Anterior cingulate cortex (tissue), 58 donors: ENCODE measurements around the gene TRPV2.

ENCODE experiments used
- DNase-seq, 58 donors: peaks; one replicate each; lab custom pipeline; 2025; lab: John Stamatoyannopoulos, UW

Gene TRPV2

DNA sequence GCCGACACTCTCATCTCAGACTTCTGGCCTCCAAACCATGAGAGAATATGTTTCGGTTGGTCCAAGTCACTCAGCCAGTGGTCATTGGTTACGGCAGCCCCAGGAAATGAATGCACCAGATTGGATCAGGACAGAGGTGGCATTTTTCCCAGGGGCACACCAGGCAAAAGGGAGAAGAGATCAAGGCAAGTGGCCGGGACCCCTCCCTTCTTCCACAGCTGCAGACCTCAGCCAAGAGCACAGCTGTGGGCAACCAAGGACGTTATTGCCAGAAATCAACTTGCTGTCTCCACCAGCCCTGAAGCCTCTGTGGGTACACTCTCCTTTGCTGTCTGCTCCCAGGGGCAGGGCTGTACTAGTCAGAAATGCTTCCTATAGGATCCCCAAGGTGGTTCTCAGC lies 55.9 kb downstream of the TRPV2 start:
- DNase-seq, result no peak

DNA sequence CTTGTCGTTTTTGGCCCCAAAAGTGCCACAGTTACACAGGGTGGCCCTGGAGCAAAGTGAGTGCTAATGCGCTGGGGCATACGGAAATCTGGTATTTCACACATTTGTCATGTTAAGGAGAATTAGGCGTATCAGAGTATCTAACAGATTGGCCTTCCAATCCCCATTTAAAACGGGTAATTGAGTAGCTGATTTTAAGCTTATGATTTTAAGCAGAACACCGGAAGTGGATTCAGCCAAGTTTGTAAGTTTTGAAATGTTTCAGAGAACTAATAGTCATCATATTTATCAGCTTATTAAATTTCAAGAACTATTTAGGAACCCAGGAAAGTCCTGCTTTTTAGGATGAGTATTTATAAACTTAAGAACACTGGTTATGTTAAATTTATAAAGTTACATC lies 57.2 kb downstream of the TRPV2 start:
- no peak for DNase-seq

DNA sequence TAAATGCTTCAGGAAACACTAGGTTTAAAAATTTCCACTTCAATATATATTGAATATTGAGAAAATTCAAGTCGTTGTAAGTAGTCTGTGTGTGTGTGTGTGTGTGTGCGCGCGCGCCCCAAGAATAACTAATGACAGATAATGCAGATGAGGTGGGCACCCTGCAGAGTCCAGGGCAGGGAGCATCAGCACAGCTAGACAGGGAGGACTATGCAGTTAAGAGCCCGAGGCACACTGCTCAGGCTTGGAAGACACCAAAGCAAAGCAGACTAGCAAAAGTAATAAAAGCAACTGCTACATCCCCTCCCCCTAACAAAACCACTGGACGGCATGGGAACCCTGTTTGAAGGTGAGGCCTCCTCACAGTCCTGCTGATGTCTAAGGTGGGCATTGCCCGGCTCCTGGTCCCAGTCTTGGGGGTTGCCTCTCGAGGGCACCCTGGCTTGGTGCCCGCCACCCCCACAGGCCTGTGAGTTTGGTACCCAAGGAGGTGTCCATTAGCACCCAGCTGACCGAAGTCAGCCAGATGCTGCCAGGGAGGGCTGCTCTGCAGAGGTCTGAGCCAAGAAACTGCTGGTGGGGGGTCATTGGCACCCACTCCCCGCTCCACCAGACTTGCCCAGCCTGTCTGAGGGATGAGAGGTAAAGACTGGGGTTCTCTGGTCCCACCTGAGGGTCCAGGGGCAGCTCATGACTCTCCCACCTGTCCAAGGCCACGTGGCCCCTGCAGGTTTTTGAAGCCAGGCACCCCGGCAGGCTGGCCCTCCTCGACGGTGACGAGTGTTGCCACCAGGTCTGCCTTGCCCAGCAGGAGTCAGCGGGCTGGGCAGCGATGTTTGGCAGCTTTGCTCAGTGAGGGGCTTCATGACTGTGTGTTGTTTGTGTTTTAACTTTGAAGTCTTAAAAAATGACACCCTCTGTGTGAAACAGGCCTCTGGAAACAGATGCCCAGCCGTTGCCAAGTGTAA lies 58.0 kb downstream of the TRPV2 start:
- DNase-seq, result no peak

DNA sequence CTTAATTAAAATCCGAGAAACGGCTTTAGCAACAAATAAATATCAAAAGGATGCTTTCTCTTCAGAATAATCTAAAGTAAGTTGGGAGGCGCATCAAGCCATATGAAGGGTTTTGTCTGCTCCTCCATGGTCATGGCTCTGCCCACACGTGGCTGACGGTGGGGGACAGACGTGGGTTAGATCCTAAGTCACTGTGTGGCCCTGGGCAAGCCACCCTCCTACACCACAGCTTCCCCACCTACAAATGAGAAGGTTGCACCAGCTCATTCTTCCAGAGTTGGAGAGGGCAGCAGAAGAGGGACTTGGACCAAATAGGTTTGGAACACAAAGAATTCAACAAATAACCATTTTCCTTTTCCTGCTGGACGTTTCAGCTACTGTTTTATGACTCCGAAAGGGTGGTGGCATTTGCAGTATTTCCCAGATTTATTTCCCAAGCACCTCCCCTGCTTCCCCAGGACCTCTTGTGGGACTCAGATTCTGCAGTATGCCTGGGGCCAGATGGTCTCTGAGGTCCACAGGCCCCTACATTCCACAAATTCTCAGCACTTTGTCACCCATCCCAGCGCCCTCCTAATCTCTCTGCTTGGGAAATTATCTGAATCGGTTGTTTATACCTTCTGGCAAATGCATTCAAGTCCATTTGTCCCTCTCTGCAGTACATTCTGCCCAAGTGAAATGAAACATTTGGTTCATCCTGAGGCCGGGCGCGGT lies 58.8 kb downstream of the TRPV2 start:
- no peak for DNase-seq

DNA sequence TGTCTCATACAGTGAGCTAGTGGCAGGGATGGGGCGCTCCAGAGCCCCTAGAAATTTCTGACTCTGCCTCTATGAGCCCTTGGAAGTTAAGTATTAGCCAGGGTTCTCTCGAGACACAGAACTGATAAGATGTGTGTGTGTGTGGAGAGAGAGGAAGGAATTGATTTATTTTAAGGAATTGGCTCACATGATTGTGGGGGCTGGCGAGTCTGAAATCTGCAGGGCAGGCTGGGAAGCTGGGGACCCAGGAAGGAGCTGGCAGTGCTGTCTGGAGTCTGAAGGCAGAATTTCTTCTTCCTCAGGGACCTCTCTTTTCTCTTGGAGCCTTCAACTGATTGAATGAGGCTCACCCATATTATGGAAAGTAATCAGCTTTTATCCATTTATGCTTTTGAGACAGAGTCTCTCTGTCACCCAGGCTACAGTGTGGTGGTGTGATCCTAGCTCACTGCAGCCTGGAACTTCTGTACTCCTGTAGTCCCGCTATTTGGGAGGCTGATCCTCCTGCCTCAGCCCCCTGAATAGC lies 59.9 kb downstream of the TRPV2 start:
- DNase-seq, result no peak

DNA sequence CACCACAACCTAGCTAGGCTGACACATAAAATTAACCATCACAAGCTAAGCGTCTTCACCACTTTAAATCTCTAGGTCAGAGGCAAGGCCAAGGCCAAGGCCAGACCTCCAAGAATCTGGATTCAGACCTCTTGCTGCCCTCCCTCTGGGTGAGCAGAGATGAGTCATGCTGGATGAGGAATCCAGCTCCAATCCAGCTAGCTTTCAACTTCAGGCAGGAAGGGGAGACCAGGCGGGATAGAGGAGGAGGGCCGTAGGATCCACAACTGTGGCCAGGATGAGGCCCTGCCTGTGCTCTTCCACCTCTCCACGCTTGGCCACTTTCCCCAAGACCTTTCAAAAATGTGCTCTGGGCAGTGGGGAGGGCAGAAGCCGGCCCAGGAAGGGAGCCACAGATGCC lies 61.9 kb downstream of the TRPV2 start:
- no peak for DNase-seq

DNA sequence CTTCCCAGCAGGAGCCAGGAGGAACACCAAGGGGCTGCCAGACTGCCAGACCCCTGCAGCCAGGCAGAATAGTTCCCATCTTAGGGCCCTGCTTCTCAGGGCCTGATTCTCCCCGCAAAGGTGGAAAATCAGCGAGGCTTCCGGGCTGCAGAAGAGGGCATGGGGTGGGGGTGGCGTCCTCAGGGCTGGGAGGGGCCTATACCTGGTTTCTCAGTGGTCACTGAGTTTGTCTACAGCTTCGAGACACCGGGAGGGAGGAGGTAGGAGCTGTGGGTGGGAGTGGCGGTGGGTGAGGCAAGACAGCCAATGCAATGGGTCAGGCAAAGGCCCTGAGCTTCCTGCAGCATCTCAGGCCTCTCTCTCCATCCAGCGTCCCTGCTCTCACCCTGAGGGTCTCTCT lies 62.3 kb downstream of the TRPV2 start:
- DNase-seq, result no peak

DNA sequence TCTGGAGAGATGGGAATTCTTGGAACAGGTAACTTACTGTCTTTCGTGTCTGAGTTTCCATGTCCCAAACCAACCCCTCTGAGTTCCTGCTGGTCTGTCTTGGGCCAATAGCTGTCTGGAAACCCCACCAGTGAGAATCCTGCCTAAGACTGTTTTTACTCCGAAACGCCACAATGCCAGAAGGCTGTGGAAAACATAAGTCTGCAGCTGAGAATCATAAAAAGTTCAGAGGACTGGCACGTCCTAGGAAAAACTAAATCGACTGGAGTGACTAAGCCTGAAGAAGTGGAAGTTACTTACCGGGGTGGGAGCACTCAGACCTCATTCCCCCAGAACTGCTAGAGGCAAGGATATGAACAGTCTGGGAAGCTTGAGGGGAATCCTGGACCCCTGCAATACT lies 63.3 kb downstream of the TRPV2 start:
- DNase-seq, result no peak

DNA sequence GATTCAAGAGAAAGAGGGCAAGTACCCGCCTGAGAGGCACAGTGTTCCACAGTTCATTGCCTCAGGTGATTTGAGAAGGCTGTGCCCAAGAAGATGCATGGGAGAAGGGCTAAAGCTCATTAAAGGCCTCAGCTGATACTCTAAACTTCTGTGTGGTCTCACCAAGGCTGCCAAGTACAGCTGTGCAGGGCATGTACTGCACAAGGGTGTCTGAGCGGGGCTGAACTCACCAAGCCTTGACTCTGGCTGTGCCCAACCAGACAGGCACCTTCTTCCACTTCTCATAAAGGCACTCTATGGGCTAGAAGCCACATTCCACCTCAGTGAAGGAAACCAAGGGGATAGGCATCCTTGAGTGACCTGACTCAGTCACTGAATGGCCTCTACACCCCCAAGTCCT lies 63.9 kb downstream of the TRPV2 start:
- DNase-seq, result no peak

DNA sequence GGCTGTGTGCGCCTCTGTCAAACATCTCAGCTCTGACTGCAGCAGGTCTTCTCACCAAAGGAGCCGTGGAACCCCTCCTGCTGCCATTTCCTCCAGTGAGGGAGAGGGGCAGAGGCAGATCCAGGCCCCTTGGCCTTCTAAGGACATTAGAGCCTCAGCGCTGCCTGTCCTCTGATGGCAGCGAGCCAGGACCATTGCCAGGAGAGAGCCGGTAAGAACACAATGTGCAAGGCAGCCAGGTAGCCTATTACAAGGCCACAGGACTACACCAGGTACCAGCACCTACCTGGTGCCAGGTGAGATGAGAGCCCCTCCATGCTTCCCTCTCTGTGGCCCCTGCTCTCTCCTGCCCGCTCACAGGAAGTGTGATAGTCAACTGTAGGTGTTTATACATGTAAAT lies 65.6 kb downstream of the TRPV2 start:
- no peak for DNase-seq

DNA sequence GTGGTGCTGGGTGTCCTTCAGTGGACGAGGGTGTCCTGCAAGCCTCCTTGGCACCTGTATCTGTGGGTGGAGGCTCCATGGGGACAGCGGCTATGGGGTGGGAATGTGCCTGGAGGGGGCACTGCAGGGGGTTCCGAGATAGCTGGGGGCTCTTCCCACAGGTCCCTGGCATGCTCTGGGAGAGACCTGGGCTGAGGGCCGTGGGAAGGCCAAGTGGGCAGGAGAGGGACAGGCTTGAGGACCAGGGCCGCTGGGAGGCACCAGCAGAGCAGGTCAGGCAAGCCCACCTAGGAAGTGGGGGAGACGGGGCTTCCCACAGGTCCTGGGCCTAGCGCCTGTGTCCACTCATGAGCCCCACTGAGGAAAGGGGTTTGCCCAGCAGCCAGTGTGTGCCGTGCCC lies 66.9 kb downstream of the TRPV2 start:
- DNase-seq, result no peak

DNA sequence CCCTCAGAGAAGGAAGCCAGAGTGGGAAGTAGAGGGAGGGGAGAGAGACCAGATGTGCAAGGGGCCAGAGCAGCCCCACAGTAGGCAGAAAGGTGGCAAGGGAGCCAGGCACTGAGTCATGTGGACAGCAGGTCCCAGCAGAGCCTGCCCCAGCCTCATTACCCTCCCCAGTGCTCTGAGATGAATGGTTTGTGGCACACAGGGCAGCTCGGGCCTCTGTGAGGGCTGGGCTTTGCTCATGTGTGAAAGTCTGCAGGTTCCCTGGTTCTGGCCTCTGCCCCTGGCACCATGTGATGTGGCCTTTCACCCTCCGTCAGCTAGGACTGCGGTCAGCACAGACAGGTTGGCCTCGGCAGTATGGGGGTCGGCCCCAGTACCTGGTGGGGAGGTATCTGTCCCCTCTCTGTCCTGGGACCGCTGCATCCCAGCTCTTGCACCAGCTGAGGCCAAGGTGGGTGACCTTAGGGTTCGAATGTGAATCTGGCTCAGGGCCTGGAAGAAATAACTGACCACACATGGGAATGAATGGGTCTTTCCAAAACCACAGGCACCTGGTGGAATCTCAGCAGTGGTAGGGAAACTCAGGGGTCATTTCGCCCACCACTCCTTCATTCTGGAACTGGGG lies 67.8 kb downstream of the TRPV2 start:
- no peak for DNase-seq

DNA sequence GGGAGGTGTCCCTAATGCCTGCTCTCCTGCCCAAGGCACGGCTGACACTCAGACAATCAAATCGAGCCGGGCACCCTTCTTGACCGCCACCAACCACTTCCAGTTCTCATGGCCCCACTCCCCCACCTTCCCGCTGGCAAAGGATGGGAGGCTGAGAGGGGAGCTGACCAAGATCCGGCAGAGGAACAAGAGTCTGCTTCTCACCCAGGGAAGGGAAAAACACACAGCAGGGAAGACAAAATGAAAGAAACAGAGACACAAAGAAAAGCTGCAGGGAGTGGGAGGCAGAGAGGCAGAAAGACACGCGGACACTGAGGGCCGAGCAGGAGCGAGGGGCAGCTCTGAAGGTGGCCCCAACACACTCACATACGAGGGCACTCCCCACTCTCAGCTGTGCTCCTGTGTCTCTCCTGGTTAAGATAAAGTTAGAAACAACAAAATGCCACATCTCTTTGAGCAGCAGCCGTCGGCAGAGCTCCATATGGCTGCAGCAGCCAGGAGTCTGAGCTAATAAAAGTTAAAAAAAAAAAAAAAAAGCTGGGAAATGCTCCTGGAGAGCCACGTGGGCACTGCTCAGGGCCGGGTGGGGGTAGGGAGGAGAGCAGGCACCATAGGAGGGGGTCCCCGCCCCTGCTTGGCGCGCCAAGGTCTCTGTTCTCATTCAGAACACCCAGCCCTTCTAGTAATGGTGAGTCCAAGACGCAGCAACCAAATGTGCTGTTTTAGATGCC lies 69.2 kb downstream of the TRPV2 start:
- peak in 26 of 58 donors; percentile 17 to 78 (median 31) for DNase-seq
